ENCODE data around the gene MLX. TPM values are rescaled to one million over a fixed set of nuclear protein-coding genes. Genes with fewer than 3 reads are reported as not detected.

Gene MLX
- total RNA-seq (2022; extraction: Qiagen RNA extraction) = 56.9 to 68.0 TPM (median 64.9 TPM) in 5 replicates

GRCh38 chr17:42566883-42567573 lies at the start of gene MLX:
Gene MLX, plus strand, starts transcription at chr17:42567100. Its CDS starts 25 bp downstream, at chr17:42567125.

GRCh38 chr17:42536048-42536371 lies 30.9 kb upstream of the MLX start, which contains the start of gene NAGLU:
Gene NAGLU, plus strand, starts transcription at chr17:42536241. Its CDS starts 32 bp downstream, at chr17:42536273.

GRCh38 chr17:42552736-42553135 lies 14.2 kb upstream of the MLX start, which contains the start of gene HSD17B1:
Gene HSD17B1, plus strand, starts transcription at chr17:42552923. Its CDS starts 11 bp downstream, at chr17:42552934.

GRCh38 chr17:42561897-42562387 lies 5.0 kb upstream of the MLX start, which contains the start of gene COASY:
Gene COASY, plus strand, starts transcription at chr17:42562148. Its CDS starts 475 bp downstream, at chr17:42562623.

GRCh38 chr17:42577532-42578281 lies 10.8 kb downstream of the MLX start, which contains the start of gene PSMC3IP:
Gene PSMC3IP, minus strand, starts transcription at chr17:42577729. Its CDS starts 43 bp downstream, at chr17:42577686.

GRCh38 chr17:42609182-42609813 lies 42.4 kb downstream of the MLX start, which contains the start of the genes RETREG3 and TUBG1:
Gene RETREG3, minus strand, starts transcription at chr17:42609374. Its CDS starts 50 bp downstream, at chr17:42609324.
Gene TUBG1, plus strand, starts transcription at chr17:42609683. Its CDS starts 55 bp downstream, at chr17:42609738.

Other genes starting within 250 kb of the MLX start
- 62.3 to 77.0 TPM (median 74.2 TPM) in 5 replicates for gene STAT3, start 178.7 kb upstream of the MLX start, total RNA-seq (2022; extraction: Qiagen RNA extraction)
- 373 to 459 TPM (median 442 TPM) in 5 replicates for gene CAVIN1, start 143.8 kb upstream of the MLX start, total RNA-seq (2022; extraction: Qiagen RNA extraction)
- gene ATP6V0A1, start 108.2 kb upstream of the MLX start, total RNA-seq (2022; extraction: Qiagen RNA extraction) = 32.1 to 46.4 TPM (median 38.1 TPM) in 5 replicates
- 31.0 to 51.3 TPM (median 43.8 TPM) in 5 replicates for gene NAGLU, start 30.9 kb upstream of the MLX start, total RNA-seq (2022; extraction: Qiagen RNA extraction)
- gene HSD17B1, start 14.2 kb upstream of the MLX start, total RNA-seq (2022; extraction: Qiagen RNA extraction) = 0.89 to 1.8 TPM (median 1.5 TPM) in 5 replicates
- 103 to 126 TPM (median 119 TPM) in 5 replicates for gene COASY, start 5.0 kb upstream of the MLX start, total RNA-seq (2022; extraction: Qiagen RNA extraction)
- gene PSMC3IP, start 10.6 kb downstream of the MLX start, total RNA-seq (2022; extraction: Qiagen RNA extraction) = 35.1 to 37.6 TPM (median 36.0 TPM) in 5 replicates
- 25.8 to 27.9 TPM (median 26.7 TPM) in 5 replicates for gene RETREG3, start 42.3 kb downstream of the MLX start, total RNA-seq (2022; extraction: Qiagen RNA extraction)
- 132 to 150 TPM (median 141 TPM) in 5 replicates for gene TUBG1, start 42.6 kb downstream of the MLX start, total RNA-seq (2022; extraction: Qiagen RNA extraction)
- gene TUBG2, start 92.2 kb downstream of the MLX start, total RNA-seq (2022; extraction: Qiagen RNA extraction) = 19.0 to 28.2 TPM (median 23.2 TPM) in 5 replicates
- gene PLEKHH3, start 109.9 kb downstream of the MLX start, total RNA-seq (2022; extraction: Qiagen RNA extraction) = 14.3 to 19.9 TPM (median 17.6 TPM) in 5 replicates
- 0.29 to 0.53 TPM (median 0.33 TPM) in 5 replicates for gene CCR10, start 114.7 kb downstream of the MLX start, total RNA-seq (2022; extraction: Qiagen RNA extraction)
- gene CNTNAP1, start 115.4 kb downstream of the MLX start, total RNA-seq (2022; extraction: Qiagen RNA extraction) = 3.8 to 6.4 TPM (median 5.9 TPM) in 5 replicates
- gene EZH1, start 177.9 kb downstream of the MLX start, total RNA-seq (2022; extraction: Qiagen RNA extraction) = 9.6 to 11.7 TPM (median 10.4 TPM) in 5 replicates
- gene RAMP2, start 194.1 kb downstream of the MLX start, total RNA-seq (2022; extraction: Qiagen RNA extraction) = 0.63 to 1.7 TPM (median 0.90 TPM) in 5 replicates
- 119 to 142 TPM (median 124 TPM) in 5 replicates for gene VPS25, start 206.3 kb downstream of the MLX start, total RNA-seq (2022; extraction: Qiagen RNA extraction)
- gene WNK4, start 213.5 kb downstream of the MLX start, total RNA-seq (2022; extraction: Qiagen RNA extraction) = 1.1 to 1.8 TPM (median 1.3 TPM) in 5 replicates
- gene COA3, start 231.6 kb downstream of the MLX start, total RNA-seq (2022; extraction: Qiagen RNA extraction) = 120 to 140 TPM (median 127 TPM) in 5 replicates
- gene CNTD1, start 231.8 kb downstream of the MLX start, total RNA-seq (2022; extraction: Qiagen RNA extraction) = 0.10 TPM in 1 of 5 replicates, not detected in the others

Data from A549 treated with Mapracorat at 1 μM for 4 hours (cell line).